ENCODE measurements around the gene HDAC7. TPM values are rescaled to one million over a fixed set of nuclear protein-coding genes. Genes with fewer than 3 reads are reported as not detected.
A peak's percentile ranks its signal among the peaks of the same experiment; 100 is the strongest.

The HDAC7 gene
- total RNA-seq, 4 donors from 2014 or later: 58.3 to 105 (median 82.5) TPM

DNA sequence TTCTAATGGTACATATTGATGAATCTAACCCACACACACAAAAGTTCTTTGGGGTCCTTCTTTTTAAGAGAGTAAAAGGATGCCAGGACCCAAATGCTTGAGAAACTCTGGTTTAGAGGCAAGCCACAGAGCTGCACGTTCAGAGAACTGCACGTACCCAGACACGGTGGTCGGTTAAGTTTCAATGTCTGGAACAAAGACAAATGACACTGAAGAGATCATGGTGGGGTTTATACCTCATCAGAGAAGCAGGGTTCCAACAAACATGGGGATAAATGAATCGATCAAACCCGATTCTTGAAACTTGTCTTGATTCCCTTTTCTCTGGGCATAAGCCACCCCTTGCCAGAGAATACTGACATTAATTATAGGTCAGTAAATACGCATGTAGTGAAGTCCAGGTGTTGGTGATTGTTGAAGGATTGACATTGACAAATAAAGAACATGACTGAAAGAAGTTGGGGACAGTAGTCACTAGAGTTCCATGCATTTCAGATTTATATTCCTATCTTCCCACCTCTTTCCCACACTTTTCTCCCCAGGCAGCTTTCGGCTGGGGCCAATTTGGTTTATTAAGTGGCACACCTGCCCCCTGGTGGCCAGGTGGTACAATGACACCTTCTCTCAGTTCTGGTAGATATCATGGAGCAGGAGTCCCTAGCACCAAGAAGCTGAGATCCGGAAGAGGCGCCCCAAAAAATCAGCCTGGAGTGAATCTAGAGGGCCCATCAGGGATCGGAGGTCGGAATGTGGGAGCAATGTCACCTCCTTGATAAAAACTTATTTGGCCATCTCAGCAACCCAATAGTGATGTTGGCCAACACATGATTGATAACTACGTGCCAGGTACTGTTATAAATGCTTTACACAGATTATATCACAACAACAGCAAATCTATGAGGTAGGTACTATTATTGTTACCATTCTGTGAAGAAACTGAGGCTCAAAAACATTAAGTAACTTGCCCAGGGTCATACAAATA is 17.8 kb upstream of the HDAC7 start:
- Histone ChIP-seq H3K27me3 (no peaks in the 10 kb centered on the region), H3K4me1 (peaks cover 12 to 28% (median 21%) of the 10 kb centered on the region in 4 donors), H3K27ac (replicated peaks in 1 of 4) (peak overlapping the region in 1 of 4 donors; percentile 55), H3K4me3 (no peak overlapping the region), H3K36me3 (no peaks in the 10 kb centered on the region), H3K9me3 (no peaks in the 10 kb centered on the region)
- DNase-seq (ENCODE audit: extremely low spot score): no peak
- no peak for TF ChIP-seq EP300 (IDR thresholded peaks at IDR 0.05)
- peak; percentile 51 to 56 for TF ChIP-seq POLR2AphosphoS5 (IDR thresholded peaks at IDR 0.05)
- TF ChIP-seq POLR2A (IDR thresholded peaks at IDR 0.05; ENCODE audit: low read depth): no peak
- TF ChIP-seq, protein P1, sequence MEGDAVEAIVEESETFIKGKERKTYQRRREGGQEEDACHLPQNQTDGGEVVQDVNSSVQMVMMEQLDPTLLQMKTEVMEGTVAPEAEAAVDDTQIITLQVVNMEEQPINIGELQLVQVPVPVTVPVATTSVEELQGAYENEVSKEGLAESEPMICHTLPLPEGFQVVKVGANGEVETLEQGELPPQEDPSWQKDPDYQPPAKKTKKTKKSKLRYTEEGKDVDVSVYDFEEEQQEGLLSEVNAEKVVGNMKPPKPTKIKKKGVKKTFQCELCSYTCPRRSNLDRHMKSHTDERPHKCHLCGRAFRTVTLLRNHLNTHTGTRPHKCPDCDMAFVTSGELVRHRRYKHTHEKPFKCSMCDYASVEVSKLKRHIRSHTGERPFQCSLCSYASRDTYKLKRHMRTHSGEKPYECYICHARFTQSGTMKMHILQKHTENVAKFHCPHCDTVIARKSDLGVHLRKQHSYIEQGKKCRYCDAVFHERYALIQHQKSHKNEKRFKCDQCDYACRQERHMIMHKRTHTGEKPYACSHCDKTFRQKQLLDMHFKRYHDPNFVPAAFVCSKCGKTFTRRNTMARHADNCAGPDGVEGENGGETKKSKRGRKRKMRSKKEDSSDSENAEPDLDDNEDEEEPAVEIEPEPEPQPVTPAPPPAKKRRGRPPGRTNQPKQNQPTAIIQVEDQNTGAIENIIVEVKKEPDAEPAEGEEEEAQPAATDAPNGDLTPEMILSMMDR (IDR thresholded peaks at IDR 0.05): peak; percentile 91 to 97 (median 96)
- 54% methylated on average over 13 of the region's 13 CpGs for WGBS
- intact Hi-C loops (cut with DNase I): loop anchor here (1.0 to 2.0 kb wide), 3 partner anchors 33 to 123 kb away; no protein-coding TSS in a partner anchor

- no peaks in the 10 kb centered on the region for H3K9me3 ChIP-seq
- H3K4me3 ChIP-seq: no peak overlapping the region
- intact Hi-C loops (cut with DNase I): loop anchor here (2.0 kb wide), 1 partner anchor 31 kb away; no protein-coding TSS in a partner anchor
- H3K4me1 ChIP-seq: peaks cover 12 to 23% (median 21%) of the 10 kb centered on the region in 4 donors
- H3K36me3 ChIP-seq: no peaks in the 10 kb centered on the region
- TF ChIP-seq, protein P1 (IDR thresholded peaks at IDR 0.05): no peak
- TF ChIP-seq POLR2A (IDR thresholded peaks at IDR 0.05; ENCODE audit: low read depth) (no peak), POLR2AphosphoS5 (IDR thresholded peaks at IDR 0.05) (no peak), EP300 (IDR thresholded peaks at IDR 0.05) (no peak)
- no peak for DNase-seq (ENCODE audit: extremely low spot score)
- no peak overlapping the region for H3K27ac ChIP-seq (replicated peaks in 1 of 4)
- H3K27me3 ChIP-seq: no peaks in the 10 kb centered on the region
- 94% methylated on average over 3 of the region's 3 CpGs for WGBS
Observed at GRCh38 chr12:47835831-47836155, 16.1 kb upstream of the HDAC7 start.

- no peak for TF ChIP-seq POLR2AphosphoS5 (IDR thresholded peaks at IDR 0.05)
Observed at GRCh38 chr12:47835006-47835830, 15.5 kb upstream of the HDAC7 start.

GRCh38 chr12:47834199-47834903 is 14.6 kb upstream of the HDAC7 start:
- 87% methylated on average over 8 of the region's 8 CpGs for WGBS
- H3K9me3 ChIP-seq: no peaks in the 10 kb centered on the region
- H3K4me3 ChIP-seq: no peak overlapping the region
- peaks cover 16 to 35% (median 31%) of the 10 kb centered on the region in 4 donors for H3K4me1 ChIP-seq
- DNase-seq (ENCODE audit: extremely low spot score): no peak
- intact Hi-C loops (cut with DNase I): no loop called here
- H3K27me3 ChIP-seq: no peaks in the 10 kb centered on the region
- no peak for TF ChIP-seq EP300 (IDR thresholded peaks at IDR 0.05)
- TF ChIP-seq POLR2AphosphoS5 (IDR thresholded peaks at IDR 0.05): no peak
- no peak for TF ChIP-seq POLR2A (IDR thresholded peaks at IDR 0.05; ENCODE audit: low read depth)
- TF ChIP-seq, protein P1 (IDR thresholded peaks at IDR 0.05): no peak
- H3K27ac ChIP-seq (replicated peaks in 1 of 4): no peak overlapping the region
- no peaks in the 10 kb centered on the region for H3K36me3 ChIP-seq

More at GRCh38 chr12:47835006-47835830, 15.5 kb upstream of the HDAC7 start:
- DNase-seq (ENCODE audit: extremely low spot score): no peak
- Histone ChIP-seq H3K4me3 (no peak overlapping the region), H3K36me3 (no peaks in the 10 kb centered on the region), H3K9me3 (no peaks in the 10 kb centered on the region), H3K4me1 (peaks cover 12 to 26% (median 24%) of the 10 kb centered on the region in 4 donors), H3K27me3 (no peaks in the 10 kb centered on the region), H3K27ac (replicated peaks in 1 of 4) (no peak overlapping the region)
- intact Hi-C loops (cut with DNase I): no loop called here
- WGBS: 90% methylated on average over 12 of the region's 12 CpGs

Data from esophagus muscularis mucosa (tissue), 4 donors.